Mucosa of stomach (tissue), 1 donor: Measurements from ENCODE around the gene GOSR1.
"Not testable (repeated sequence)": the region's sequence is repeated elsewhere in the genome, so short reads cannot be mapped to it uniquely, and the experiment has no call there.

Source experiments
- H3K27me3 ChIP-seq: one replicate; pipeline ENCODE4 v1.7.0; 2013; ENCODE audit warnings: mild to moderate bottlenecking, low read length; ENCODE audit not compliant: control insufficient read depth, insufficient read depth
- H3K36me3 ChIP-seq: one replicate; pipeline ENCODE4 v1.7.0; 2013; ENCODE audit warnings: low read length; ENCODE audit not compliant: control insufficient read depth, insufficient read depth
- H3K4me1 ChIP-seq: one replicate; pipeline ENCODE4 v1.7.0; 2013; ENCODE audit warnings: mild to moderate bottlenecking, low read length; ENCODE audit not compliant: control insufficient read depth, insufficient read depth
- H3K4me3 ChIP-seq: one replicate; pipeline ENCODE4 v1.7.0; 2013; ENCODE audit warnings: low read length
- H3K9ac ChIP-seq: one replicate; pipeline ENCODE4 v1.7.0; 2013; ENCODE audit warnings: mild to moderate bottlenecking, low read length, moderate library complexity
- H3K9me3 ChIP-seq: one replicate; pipeline ENCODE4 v1.7.0; 2013; ENCODE audit warnings: mild to moderate bottlenecking, low read length, moderate library complexity; ENCODE audit not compliant: control insufficient read depth
- donor health status: Pancreatic carcinoma.

GOSR1 gene

DNA sequence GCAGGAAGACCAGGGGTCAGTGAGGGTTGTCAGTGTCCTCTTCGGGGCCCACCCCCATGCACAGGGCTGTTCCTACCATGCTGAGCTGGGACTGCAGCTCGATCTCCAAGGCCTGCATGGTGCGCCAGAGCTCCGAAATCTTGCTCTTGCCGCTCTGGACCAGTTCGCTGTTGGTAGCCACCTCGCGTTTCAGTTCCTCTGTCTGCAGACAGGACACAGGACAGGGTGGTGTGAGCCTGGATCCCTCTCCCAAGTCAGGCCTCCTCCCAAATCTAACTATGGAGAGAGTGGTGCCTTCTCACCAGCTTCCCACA is 90.9 kb downstream of the GOSR1 start:
- Histone ChIP-seq H3K4me1 (no peaks in the 10 kb centered on the region), H3K27me3 (no peaks in the 10 kb centered on the region)

DNA sequence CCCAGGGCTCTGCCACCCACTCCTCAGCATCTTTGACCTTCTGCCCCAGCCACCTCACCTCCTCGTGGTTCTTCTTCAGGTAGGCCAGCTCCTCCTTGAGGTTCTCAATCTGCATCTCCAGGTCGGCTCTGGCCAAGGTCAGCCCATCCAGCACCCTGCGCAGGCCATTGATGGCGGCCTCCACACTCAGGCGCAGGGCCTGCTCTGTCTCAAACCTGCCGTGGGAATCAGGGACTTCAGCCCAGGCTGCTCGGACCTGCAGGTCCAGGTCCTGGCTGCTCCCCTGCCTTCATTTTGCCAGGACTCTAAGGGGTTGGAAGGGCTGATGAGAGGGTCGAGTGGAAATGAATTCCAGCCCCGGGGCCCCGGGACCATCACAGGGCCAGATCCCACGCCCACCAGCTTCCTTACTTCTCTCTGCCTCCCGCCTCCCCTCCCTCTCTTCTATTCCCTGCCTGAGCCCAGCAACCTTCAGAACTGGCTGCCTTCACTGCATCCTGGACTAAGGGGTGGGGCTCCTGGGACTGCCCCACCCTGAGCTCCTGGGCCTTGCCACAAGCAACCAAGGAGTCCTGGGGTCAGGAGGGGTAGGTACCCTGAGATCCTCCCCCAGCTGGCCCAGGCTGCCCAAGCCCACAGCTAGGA is 92.4 kb downstream of the GOSR1 start:
- H3K36me3 ChIP-seq, H3K4me1 ChIP-seq, H3K9me3 ChIP-seq, H3K9ac ChIP-seq, H3K4me3 ChIP-seq, H3K27me3 ChIP-seq: not testable (repeated sequence)

More for the DNA sequence above, 90.9 kb downstream of the GOSR1 start:
- Histone ChIP-seq H3K36me3 (no peaks in the 10 kb centered on the region), H3K9ac (no peak overlapping the region), H3K9me3 (no peaks in the 10 kb centered on the region), H3K4me3 (no peak overlapping the region)

- no peaks in the 10 kb centered on the region for H3K36me3 ChIP-seq
- no peaks in the 10 kb centered on the region for H3K27me3 ChIP-seq
- no peaks in the 10 kb centered on the region for H3K4me1 ChIP-seq
- no peaks in the 10 kb centered on the region for H3K9me3 ChIP-seq
- no peak overlapping the region for H3K9ac ChIP-seq
- H3K4me3 ChIP-seq = no peak overlapping the region
These were observed 93.0 kb downstream of the GOSR1 start for GRCh38 chr17:30570191-30570590.

GRCh38 chr17:30570596-30571265 is 93.5 kb downstream of the GOSR1 start:
- Histone ChIP-seq H3K4me3 (no peak overlapping the region), H3K36me3 (no peaks in the 10 kb centered on the region), H3K9ac (no peak overlapping the region), H3K27me3 (no peaks in the 10 kb centered on the region), H3K9me3 (no peaks in the 10 kb centered on the region), H3K4me1 (no peaks in the 10 kb centered on the region)

- not testable (repeated sequence) for H3K27me3 ChIP-seq, H3K4me1 ChIP-seq, H3K36me3 ChIP-seq, H3K4me3 ChIP-seq, H3K9ac ChIP-seq, H3K9me3 ChIP-seq
These were observed 94.2 kb downstream of the GOSR1 start for GRCh38 chr17:30571404-30571803.

- H3K9ac ChIP-seq = no peak overlapping the region
- no peaks in the 10 kb centered on the region for H3K4me1 ChIP-seq
- no peaks in the 10 kb centered on the region for H3K9me3 ChIP-seq
- H3K4me3 ChIP-seq = no peak overlapping the region
- H3K27me3 ChIP-seq = no peaks in the 10 kb centered on the region
- no peaks in the 10 kb centered on the region for H3K36me3 ChIP-seq
These were observed 94.7 kb downstream of the GOSR1 start for GRCh38 chr17:30571921-30572320.

- H3K4me1 ChIP-seq, H3K27me3 ChIP-seq, H3K36me3 ChIP-seq, H3K9ac ChIP-seq, H3K4me3 ChIP-seq, H3K9me3 ChIP-seq: not testable (repeated sequence)
These were observed 95.7 kb downstream of the GOSR1 start for GRCh38 chr17:30572651-30573554.

DNA sequence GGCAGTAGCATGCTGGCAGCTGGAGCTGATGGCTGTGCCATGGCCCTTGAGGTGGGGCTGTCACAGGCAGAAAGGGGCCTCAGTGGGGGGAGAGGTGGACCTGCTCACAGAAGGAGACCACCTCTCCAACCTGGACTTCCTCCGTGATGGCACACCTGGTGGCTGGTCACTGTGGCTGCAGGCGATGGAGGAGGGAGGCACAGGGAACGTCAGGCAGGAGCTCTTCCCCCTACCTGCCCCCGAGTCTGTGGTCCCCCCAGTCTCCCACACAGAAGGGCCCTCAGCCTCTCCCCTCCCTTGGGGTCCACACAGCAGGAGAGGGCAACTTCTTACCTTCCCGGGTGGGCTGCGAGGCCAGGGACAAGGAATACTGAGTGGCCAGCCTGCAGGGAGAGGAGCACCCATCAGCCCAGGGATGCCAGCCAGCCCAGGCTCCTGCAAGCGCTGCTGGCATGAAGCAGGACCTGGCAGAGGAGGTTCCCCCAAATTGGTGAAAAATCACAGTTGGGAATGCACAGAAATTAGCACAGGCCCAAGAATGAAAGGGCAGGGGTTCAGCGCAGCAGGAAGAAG is 96.5 kb downstream of the GOSR1 start:
- H3K9me3 ChIP-seq = no peaks in the 10 kb centered on the region
- H3K4me3 ChIP-seq = no peak overlapping the region
- no peaks in the 10 kb centered on the region for H3K4me1 ChIP-seq
- no peaks in the 10 kb centered on the region for H3K27me3 ChIP-seq
- H3K9ac ChIP-seq = no peak overlapping the region
- no peaks in the 10 kb centered on the region for H3K36me3 ChIP-seq

GRCh38 chr17:30574309-30574708 is 97.1 kb downstream of the GOSR1 start:
- not testable (repeated sequence) for H3K4me3 ChIP-seq, H3K4me1 ChIP-seq, H3K36me3 ChIP-seq, H3K9me3 ChIP-seq, H3K9ac ChIP-seq, H3K27me3 ChIP-seq

- not testable (repeated sequence) for H3K27me3 ChIP-seq, H3K9me3 ChIP-seq, H3K4me1 ChIP-seq, H3K36me3 ChIP-seq, H3K4me3 ChIP-seq, H3K9ac ChIP-seq
These were observed 97.6 kb downstream of the GOSR1 start for GRCh38 chr17:30574806-30575205.

- H3K9me3 ChIP-seq, H3K27me3 ChIP-seq, H3K4me1 ChIP-seq, H3K36me3 ChIP-seq, H3K9ac ChIP-seq, H3K4me3 ChIP-seq: not testable (repeated sequence)
These were observed 98.6 kb downstream of the GOSR1 start for GRCh38 chr17:30575648-30576325.
